GM18505 (cell line): Measurements from ENCODE around the gene SDCBP2.
"Not testable (repeated sequence)": the region's sequence is repeated elsewhere in the genome, so short reads cannot be mapped to it uniquely, and the experiment has no call there.

Source experiments
- ATAC-seq: cut with Tn5 transposase; IDR thresholded peaks from one replicate; pipeline ENCODE4 v1.9.1; 2021; ENCODE audit not compliant: unreplicated experiment
- POLR2A ChIP-seq: IDR thresholded peaks from 4 replicates; pipeline ENCODE4 v1.6.1; 2011; ENCODE audit warnings: borderline replicate concordance; ENCODE audit not compliant: insufficient read depth, insufficient read length; ENCODE audit errors: extremely low read depth

Gene SDCBP2

GRCh38 chr20:1370548-1371110 lies 41.7 kb upstream of the SDCBP2 start:
- no peak for ATAC-seq
- TF ChIP-seq POLR2A: no peak

- no peak for TF ChIP-seq POLR2A
- ATAC-seq: no peak
Observed at GRCh38 chr20:1369970-1370369, 41.0 kb upstream of the SDCBP2 start.

DNA sequence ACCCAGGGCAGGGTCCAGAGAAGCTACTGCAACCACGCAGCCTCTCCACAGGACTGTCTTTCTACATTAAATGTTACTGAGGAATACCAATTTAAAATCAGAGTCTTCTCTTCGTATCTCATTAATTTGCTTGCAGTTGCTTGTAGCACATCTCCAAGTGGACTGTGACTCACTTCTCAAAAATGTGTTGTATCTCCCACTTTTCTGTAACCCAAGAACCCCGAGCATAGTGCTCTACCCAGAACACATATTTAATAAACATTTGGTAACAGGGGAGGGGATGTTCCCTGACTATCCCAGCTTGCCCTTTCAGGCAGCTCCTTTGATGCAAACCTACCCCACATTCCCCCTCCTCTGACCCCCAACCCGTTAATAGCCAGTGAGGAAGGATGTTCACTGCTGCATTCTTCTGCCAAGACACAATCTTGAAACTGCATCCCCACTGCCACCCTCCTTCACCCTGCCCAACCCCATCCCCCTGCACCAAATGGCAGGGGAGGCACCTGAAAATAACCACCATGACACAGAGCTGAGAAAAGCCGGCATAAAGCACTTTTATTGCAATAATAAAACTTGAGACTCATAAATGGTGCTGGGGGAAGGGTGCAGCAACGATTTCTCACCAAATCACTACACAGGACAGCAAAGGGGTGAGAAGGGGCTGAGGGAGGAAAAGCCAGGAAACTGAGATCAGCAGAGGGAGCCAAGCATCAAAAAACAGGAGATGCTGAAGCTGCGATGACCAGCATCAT lies 39.7 kb upstream of the SDCBP2 start:
- ATAC-seq: no peak
- no peak for TF ChIP-seq POLR2A

- ATAC-seq: no peak
Observed at GRCh38 chr20:1367479-1367878, 38.5 kb upstream of the SDCBP2 start.

GRCh38 chr20:1364106-1364505 lies 35.2 kb upstream of the SDCBP2 start:
- ATAC-seq: no peak
- no peak for TF ChIP-seq POLR2A

More at GRCh38 chr20:1367479-1367878, 38.5 kb upstream of the SDCBP2 start:
- no peak for TF ChIP-seq POLR2A

GRCh38 chr20:1363522-1363921 lies 34.6 kb upstream of the SDCBP2 start:
- TF ChIP-seq POLR2A: no peak
- ATAC-seq: no peak

DNA sequence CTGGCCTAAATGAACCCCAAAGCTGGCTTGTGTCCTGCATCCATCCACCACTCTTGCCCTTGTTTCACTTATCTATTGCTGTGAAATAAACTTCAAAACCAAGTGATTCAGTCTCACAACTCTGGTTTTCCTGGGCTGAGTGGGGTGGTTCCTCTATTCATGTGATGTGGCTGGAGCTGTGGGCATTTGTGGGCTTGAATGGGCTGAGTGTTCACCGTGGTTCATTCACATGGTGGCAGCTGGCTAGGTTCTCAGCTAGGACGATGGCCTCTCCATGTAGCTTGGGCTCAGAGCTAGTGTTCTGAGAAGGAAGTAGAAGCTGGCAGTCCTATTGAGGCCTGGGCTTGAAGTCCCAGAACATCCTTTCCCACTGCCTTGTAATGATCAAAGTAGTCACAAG lies 33.5 kb upstream of the SDCBP2 start:
- ATAC-seq: no peak

DNA sequence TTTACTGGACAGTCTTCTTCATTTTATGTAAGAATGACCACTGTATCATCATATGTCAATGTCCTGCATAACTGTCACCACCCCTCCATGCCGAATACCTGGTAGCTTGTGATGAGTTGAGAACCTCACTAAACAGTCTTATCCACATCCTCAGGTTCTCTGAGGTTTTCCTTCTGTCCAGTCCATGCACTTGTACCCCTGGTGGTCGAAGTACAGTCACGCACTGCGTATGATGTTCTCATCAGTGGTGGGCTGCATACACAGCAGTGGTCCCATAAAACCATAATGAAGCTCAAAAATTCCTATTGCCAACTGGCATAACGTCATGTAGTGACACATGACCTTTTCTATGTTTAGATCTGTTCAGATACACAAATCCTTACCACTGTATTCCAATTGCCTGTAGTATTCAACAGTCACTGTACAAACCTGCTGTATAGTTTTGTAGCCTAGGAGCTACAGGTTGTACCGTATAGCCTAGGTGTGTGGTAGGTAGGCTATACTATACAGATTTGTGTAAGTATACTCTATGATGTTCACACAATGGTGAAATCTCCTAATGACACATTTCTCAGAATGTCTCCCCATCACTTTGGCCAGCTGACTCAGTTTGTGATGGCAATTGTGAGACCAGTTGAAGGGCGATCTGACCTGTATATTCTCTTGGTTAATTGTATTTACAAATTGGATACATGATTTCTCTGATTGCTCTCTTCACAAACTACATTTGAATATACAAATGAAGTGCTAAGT lies 31.3 kb upstream of the SDCBP2 start:
- no peak for TF ChIP-seq POLR2A
- ATAC-seq: no peak

More for the DNA sequence above, 33.5 kb upstream of the SDCBP2 start:
- TF ChIP-seq POLR2A: no peak

GRCh38 chr20:1357921-1358671 lies 29.2 kb upstream of the SDCBP2 start:
- ATAC-seq: no peak
- TF ChIP-seq POLR2A: no peak

DNA sequence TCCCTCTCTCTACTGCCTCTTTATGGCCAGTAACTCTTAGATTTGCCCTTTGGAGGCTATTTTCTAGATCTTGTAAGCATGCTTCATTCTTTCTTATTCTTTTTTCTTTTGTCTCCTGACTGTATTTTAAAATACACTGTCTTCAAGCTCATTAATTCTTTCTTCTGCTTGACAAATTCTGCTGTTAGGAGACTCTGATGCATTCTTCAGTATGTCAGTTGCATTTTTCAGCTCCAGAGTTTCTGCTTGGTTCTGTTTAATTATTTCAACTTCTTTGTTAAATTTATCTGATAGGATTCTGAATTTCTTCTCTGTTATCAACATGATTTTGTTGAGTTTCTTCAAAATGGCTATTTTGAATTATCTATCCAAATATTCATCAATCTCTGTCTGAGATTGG lies 25.0 kb upstream of the SDCBP2 start:
- TF ChIP-seq POLR2A: no peak
- no peak for ATAC-seq

GRCh38 chr20:1346315-1346969 lies 17.5 kb upstream of the SDCBP2 start:
- no peak for TF ChIP-seq POLR2A
- no peak for ATAC-seq

DNA sequence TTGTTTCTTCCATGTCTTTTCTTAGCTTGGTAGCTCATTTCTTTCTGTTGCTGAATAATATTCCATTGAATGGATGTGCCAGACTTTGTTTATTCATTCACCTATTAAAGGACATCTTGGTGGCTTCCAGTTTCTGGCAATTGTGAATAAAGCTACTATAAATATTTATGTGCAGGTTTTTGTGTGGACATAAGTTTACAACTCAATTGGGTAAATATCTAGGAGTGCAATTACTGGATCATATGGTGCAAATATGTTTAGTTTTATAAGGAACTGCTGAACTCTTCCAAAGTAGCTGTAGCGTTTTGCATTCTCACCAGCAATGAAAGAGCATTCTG lies 16.8 kb upstream of the SDCBP2 start:
- no peak for ATAC-seq
- TF ChIP-seq POLR2A: no peak

DNA sequence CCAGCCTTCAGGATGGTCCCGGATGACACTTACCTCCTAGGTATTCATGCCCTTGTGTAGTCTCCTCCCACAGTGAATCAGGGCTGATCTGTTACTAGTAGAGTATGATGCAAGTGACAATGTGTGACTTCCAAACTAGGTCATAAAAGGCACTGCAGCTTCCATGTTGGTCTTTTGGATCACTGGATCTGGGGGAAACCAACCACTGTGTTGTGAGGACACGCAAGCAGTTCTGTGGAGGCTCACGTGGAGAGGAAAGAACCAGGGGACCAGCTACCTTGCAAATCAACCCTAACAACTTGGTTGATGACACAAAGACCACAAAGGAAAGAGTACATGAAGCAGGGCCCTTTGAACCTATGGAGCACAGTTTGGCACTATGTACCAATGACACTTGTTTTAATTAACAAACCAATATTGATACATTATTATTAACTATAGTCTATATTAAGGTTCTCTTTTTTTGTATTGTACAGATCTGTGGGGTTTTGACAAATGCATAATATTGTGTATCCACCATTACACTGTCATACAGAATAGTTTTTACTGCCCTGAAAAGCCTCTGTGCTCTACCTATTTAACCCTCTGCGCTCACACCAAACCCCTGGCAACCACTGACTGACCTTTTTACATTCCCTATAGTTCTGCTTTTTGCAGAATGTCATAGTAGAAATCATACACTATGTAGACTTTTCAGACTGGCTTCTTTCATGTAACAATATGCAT lies 16.3 kb upstream of the SDCBP2 start:
- no peak for TF ChIP-seq POLR2A

GRCh38 chr20:1343446-1344124 lies 14.6 kb upstream of the SDCBP2 start:
- not testable (repeated sequence) for ATAC-seq

More for the DNA sequence above, 16.3 kb upstream of the SDCBP2 start:
- ATAC-seq: no peak
